ENCODE data around the gene LARGE1. TPM values are rescaled to one million over a fixed set of nuclear protein-coding genes. Genes with fewer than 3 reads are reported as not detected.

Gene LARGE1
- total and polyA plus RNA-seq, 2 of the 4 experiments (the other 2 are of a cell fraction), result 6.2 to 12.4 TPM

GRCh38 chr22:33572086-33572485 is 348.2 kb downstream of the LARGE1 start:
- Histone ChIP-seq H2AK9ac (replicated peaks; ENCODE audit: low read depth, low read length, poor library complexity) (no peak overlapping the region), H3K4me3 (ENCODE audit: insufficient read depth, low read depth, low read length) (no peak overlapping the region), H2BK20ac (ENCODE audit: low read depth, low read length) (no peak overlapping the region), H3K9me3 (ENCODE audit: control insufficient read depth, insufficient read depth, low read length) (no peaks in the 10 kb centered on the region), H3K18ac (ENCODE audit: low read depth, low read length) (no peak overlapping the region), H3K14ac (replicated peaks; ENCODE audit: low read depth, low read length) (no peak overlapping the region), H3K4ac (ENCODE audit: low read depth, low read length) (no peak overlapping the region), H3K27ac (ENCODE audit: insufficient read depth, low read length) (no peak overlapping the region), H3K27me3 (ENCODE audit: control insufficient read depth, insufficient read depth, low read length) (no peaks in the 10 kb centered on the region), H3K4me1 (ENCODE audit: control insufficient read depth, insufficient read depth, low read length) (no peaks in the 10 kb centered on the region), H4K5ac (ENCODE audit: low read depth, low read length) (no peak overlapping the region), H4K20me1 (ENCODE audit: insufficient read depth, low read length) (no peaks in the 10 kb centered on the region), H3K4me2 (ENCODE audit: low read depth, low read length) (no peak overlapping the region), H4K91ac (ENCODE audit: insufficient read depth, low read depth, low read length) (no peak overlapping the region), H2AK5ac (ENCODE audit: low read depth, low read length) (no peak overlapping the region), H4K8ac (ENCODE audit: low read depth in 2 of 2, low read length in 2 of 2) (no peak overlapping the region), H3K9me1 (ENCODE audit: insufficient read depth, low read length) (no peaks in the 10 kb centered on the region), H2BK15ac (ENCODE audit: low read depth, low read length) (no peak overlapping the region), H2BK5ac (ENCODE audit: low read depth, low read length, poor library complexity, severe bottlenecking) (no peak overlapping the region), H2BK120ac (ENCODE audit: low read depth, low read length) (no peak overlapping the region), H3K56ac (ENCODE audit: extremely low read depth, insufficient read depth, low read length) (no peak overlapping the region), H3K36me3 (ENCODE audit: control insufficient read depth, insufficient read depth, low read length) (no peaks in the 10 kb centered on the region), H3K9ac (ENCODE audit: low read depth, low read length) (no peak overlapping the region), H3K23ac (ENCODE audit: low read depth, low read length) (no peak overlapping the region), H3K79me1 (ENCODE audit: low read depth in 1 of 2, low read length in 2 of 2) (no peaks in the 10 kb centered on the region), H2AFZ (replicated peaks; ENCODE audit: low read length, poor library complexity) (no peak overlapping the region)
- dilution Hi-C loops (cut with HindIII; ENCODE audit: low sequenced_read_pairs, unreplicated experiment), result no loop called here
- in situ Hi-C loops (cut with MboI; ENCODE audit: low sequenced_read_pairs), result no loop called here
- TF ChIP-seq MAZ (IDR thresholded peaks at IDR 0.05; ENCODE audit: borderline replicate concordance, low read depth, low read length), result no peak
- TF ChIP-seq ELK1 (IDR thresholded peaks at IDR 0.05; ENCODE audit: borderline replicate concordance, low read depth, low read length), result no peak
- no peak for TF ChIP-seq MAFK (IDR thresholded peaks at IDR 0.05; ENCODE audit: low read depth, low read length)
- TF ChIP-seq FOS (IDR thresholded peaks at IDR 0.05; ENCODE audit: low read depth, low read length), result no peak
- TF ChIP-seq CEBPB (IDR thresholded peaks at IDR 0.05; ENCODE audit: low read depth, low read length), result no peak
- no peak for TF ChIP-seq POLR2A (IDR thresholded peaks at IDR 0.05; ENCODE audit: low read depth, low read length)
- no peak for TF ChIP-seq SMC3 (IDR thresholded peaks at IDR 0.05; ENCODE audit: low read depth, low read length)
- no peak for TF ChIP-seq USF2 (IDR thresholded peaks at IDR 0.05; ENCODE audit: low read depth, low read length)
- DNase-seq (no peak), ATAC-seq (ENCODE audit: low read depth) (no peak)
- CTCF ChIA-PET, result interaction anchor here (1.3 kb wide), 1 partner anchor 47 kb away, joined by 3 read pairs; no protein-coding TSS in a partner anchor
- intact Hi-C loops (cut with micrococcal nuclease), result no loop called here
- POLR2A ChIA-PET (ENCODE audit: unreplicated experiment), result no interaction called here
- WGBS, 2 experiments (ENCODE audit: extremely low coverage in 2 of 2, insufficient read length in 1 of 2), result no CpG with 5 or more reads among the region's 3 CpGs
- no TSS peak for BruUV-seq (replicated peaks)

All from IMR-90 (cell line).